DND-41 (cell line): ENCODE results near the gene SQOR.
A peak's percentile ranks its signal among the peaks of the same experiment; 100 is the strongest.

Experiments
- ATAC-seq: fragments of 200-7000 bp; cut with Tn5 transposase; 3 replicates; pipeline ENCODE4 v1.9.1; 2021; ENCODE audit warnings: low read depth; ENCODE audit not compliant: insufficient read depth
- DNase-seq: peaks from one replicate; pipeline ENCODE4 v3.0.0-alpha.2; 2020
- H2AFZ ChIP-seq: 2 replicates; pipeline ENCODE4 v1.6.0; 2012; ENCODE audit warnings: low read depth, low read length
- H3K27ac ChIP-seq: 2 replicates; pipeline ENCODE4 v1.5.1; 2012; ENCODE audit warnings: low read length, inconsistent platforms
- H3K27me3 ChIP-seq: fragments of 200-600 bp; sonication (generic); 2 replicates; pipeline ENCODE4 v1.6.0; 2012; ENCODE audit warnings: low read length, mild to moderate bottlenecking, inconsistent platforms; ENCODE audit not compliant: insufficient read depth, poor library complexity
- H3K36me3 ChIP-seq: 2 replicates; pipeline ENCODE4 v1.5.1; 2012; ENCODE audit warnings: low read length, inconsistent platforms; ENCODE audit not compliant: insufficient read depth
- H3K4me1 ChIP-seq: 2 replicates; pipeline ENCODE4 v1.5.1; 2012; ENCODE audit warnings: mild to moderate bottlenecking, low read length; ENCODE audit not compliant: insufficient read depth
- H3K4me2 ChIP-seq: 2 replicates; pipeline ENCODE4 v1.6.0; 2012; ENCODE audit warnings: mild to moderate bottlenecking, moderate library complexity, low read length, inconsistent platforms; ENCODE audit not compliant: insufficient read depth
- H3K4me3 ChIP-seq, 2 experiments: fragments of 200-600 bp in 1 of 2; shearing (Covaris generic) in 1 of 2; 2 replicates each; pipeline ENCODE4 v1.5.1; 2012 to 2016; ENCODE audit warnings: inconsistent platforms in 2 of 2, low read length in 2 of 2, mild to moderate bottlenecking in 2 of 2, low read depth in 1 of 2, moderate library complexity in 1 of 2
- H3K79me2 ChIP-seq: 2 replicates; pipeline ENCODE4 v1.6.0; 2012; ENCODE audit warnings: low read length, inconsistent platforms; ENCODE audit not compliant: insufficient read depth
- H3K9ac ChIP-seq: 2 replicates; pipeline ENCODE4 v1.6.0; 2012; ENCODE audit warnings: low read depth, mild to moderate bottlenecking, inconsistent platforms, low read length, moderate library complexity
- H3K9me3 ChIP-seq: 2 replicates; pipeline ENCODE4 v1.5.1; 2012; ENCODE audit warnings: low read length, moderate library complexity, mild to moderate bottlenecking, inconsistent platforms; ENCODE audit not compliant: insufficient read depth, severe bottlenecking
- H4K20me1 ChIP-seq: 2 replicates; pipeline ENCODE4 v1.6.0; 2012; ENCODE audit warnings: low read length; ENCODE audit not compliant: insufficient read depth
- CTCF ChIP-seq: IDR thresholded peaks from 2 replicates; pipeline ENCODE4 v1.5.1; 2012; ENCODE audit warnings: borderline replicate concordance, low read length, moderate library complexity, mild to moderate bottlenecking; ENCODE audit not compliant: poor library complexity, severe bottlenecking; ENCODE audit errors: extremely low read depth
- EZH2 ChIP-seq: IDR thresholded peaks from 3 replicates; pipeline ENCODE4 v1.6.1; 2012; ENCODE audit warnings: borderline replicate concordance, low read depth, mild to moderate bottlenecking, moderate library complexity, low read length, inconsistent platforms; ENCODE audit not compliant: severe bottlenecking

Gene SQOR

DNA sequence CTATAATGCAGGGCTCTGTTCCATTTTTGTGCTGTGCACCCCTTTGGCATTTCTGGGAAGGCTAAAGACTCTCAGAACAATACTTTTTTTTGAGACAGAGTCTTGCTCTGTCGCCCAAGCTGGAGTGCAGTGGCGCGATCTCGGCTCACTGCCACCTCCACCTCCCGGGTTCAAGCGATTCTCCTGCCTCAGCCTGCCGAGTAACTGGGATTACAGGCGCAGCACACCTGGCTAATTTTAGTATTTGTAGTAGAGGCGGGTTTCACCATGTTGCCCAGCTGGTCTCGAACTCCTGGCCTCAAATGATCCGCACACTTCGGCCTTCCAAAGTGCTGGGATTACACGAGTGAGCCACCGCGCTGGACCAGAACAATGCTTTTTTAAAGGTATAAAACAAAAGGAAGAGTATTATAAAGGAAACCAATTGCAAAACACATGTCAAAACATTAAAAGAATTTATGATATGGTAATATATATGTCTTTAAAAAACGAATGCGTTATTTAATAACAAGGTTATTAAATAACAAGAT lies 999 bp downstream of the SQOR start:
- no peak overlapping the region for H3K27ac ChIP-seq
- TF ChIP-seq EZH2: no peak
- TF ChIP-seq CTCF: no peak
- peaks cover 24% of the 10 kb centered on the region for H3K27me3 ChIP-seq
- ATAC-seq (0 out of 3 replicates have a peak, but pooled peaks have one; percentile 3), DNase-seq (no peak)
- no peaks in the 10 kb centered on the region for H4K20me1 ChIP-seq
- H2AFZ ChIP-seq: no peak overlapping the region
- no peak overlapping the region for H3K9ac ChIP-seq
- no peaks in the 10 kb centered on the region for H3K9me3 ChIP-seq
- H3K4me3 ChIP-seq: peak overlapping the region in 1 of 2 experiments; percentile 25; a peak in 1 of 4 replicates
- H3K4me1 ChIP-seq: peaks cover 14% of the 10 kb centered on the region
- no peaks in the 10 kb centered on the region for H3K79me2 ChIP-seq
- H3K36me3 ChIP-seq: no peaks in the 10 kb centered on the region
- peak overlapping the region; percentile 56 for H3K4me2 ChIP-seq

DNA sequence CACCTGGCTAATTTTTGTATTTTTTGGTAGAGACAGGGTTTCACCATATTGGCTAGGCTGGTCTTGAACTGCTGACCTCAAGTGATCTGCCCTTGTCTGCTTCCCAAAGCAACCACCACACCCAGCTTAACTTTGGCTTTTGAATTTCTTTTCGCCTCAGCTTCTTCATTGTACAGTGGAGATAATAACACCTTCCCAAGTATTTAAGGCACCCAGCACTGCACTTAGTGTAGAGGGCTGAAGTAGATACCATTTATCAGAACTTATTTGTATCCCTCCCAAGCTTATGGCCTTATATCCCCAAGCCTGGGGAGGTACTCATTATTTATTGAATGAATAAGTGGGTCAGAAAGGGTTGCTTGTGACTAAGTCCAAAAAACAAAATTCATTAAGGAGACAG lies 2.3 kb downstream of the SQOR start:
- DNase-seq (no peak), ATAC-seq (peak; percentile 8; the same call in 1 of the 3 replicates)
- Histone ChIP-seq H3K79me2 (no peaks in the 10 kb centered on the region), H3K27me3 (peaks cover 28% of the 10 kb centered on the region), H3K4me2 (no peak overlapping the region), H2AFZ (no peak overlapping the region), H3K27ac (no peak overlapping the region), H3K9me3 (no peaks in the 10 kb centered on the region), H3K4me3 (no peak overlapping the region), H3K9ac (no peak overlapping the region), H4K20me1 (no peaks in the 10 kb centered on the region), H3K36me3 (no peaks in the 10 kb centered on the region), H3K4me1 (peaks cover 14% of the 10 kb centered on the region)
- TF ChIP-seq CTCF: no peak
- TF ChIP-seq EZH2: no peak

DNA sequence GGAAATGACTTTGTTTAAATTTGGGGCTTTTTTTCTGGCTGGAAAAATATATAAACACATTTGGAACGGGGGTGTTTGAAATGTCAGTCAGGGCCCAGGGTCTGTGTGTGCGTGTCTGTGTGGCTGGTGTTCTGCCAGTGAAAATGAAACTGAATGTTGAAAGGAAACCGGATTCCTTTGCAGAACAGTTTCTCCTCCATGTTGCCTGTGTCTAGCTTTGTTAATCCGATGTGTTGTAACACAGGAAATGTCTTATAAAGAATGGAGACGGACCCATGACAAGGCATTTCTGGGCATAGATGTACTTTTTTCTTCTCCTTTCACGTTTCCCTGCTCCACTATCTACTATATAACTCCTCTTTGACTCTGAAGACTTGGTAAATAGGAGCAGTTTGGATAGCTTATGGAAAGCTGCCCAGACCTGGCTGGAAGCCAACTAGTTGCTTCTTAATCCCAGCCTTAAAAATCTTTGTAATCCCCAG lies 2.8 kb downstream of the SQOR start:
- Histone ChIP-seq H3K9ac (no peak overlapping the region), H2AFZ (peak overlapping the region; percentile 58; the same call in 1 of the 2 replicates), H3K27me3 (peaks cover 28% of the 10 kb centered on the region), H3K9me3 (no peaks in the 10 kb centered on the region), H3K4me2 (peak overlapping the region; percentile 45; the same call in 1 of the 2 replicates), H4K20me1 (no peaks in the 10 kb centered on the region), H3K4me3 (no peak overlapping the region), H3K4me1 (peaks cover 14% of the 10 kb centered on the region), H3K36me3 (no peaks in the 10 kb centered on the region), H3K79me2 (no peaks in the 10 kb centered on the region), H3K27ac (no peak overlapping the region)
- DNase-seq (peak; percentile 60), ATAC-seq (peak; percentile 85)
- TF ChIP-seq CTCF (no peak), EZH2 (no peak)
